WI38 (cell line): Measurements from ENCODE around the gene LPO.

Experiments used
- H3K4me3 ChIP-seq: 2 replicates; pipeline ENCODE4 v1.5.1; 2011; ENCODE audit warnings: low read depth, mild to moderate bottlenecking, control low read depth, low read length
- TF ChIP-seq, protein P1 (sequence below): IDR thresholded peaks from 2 replicates; pipeline ENCODE4 v1.5.1; 2012; ENCODE audit warnings: low read depth, mild to moderate bottlenecking, control low read depth, low read length

The LPO gene

DNA sequence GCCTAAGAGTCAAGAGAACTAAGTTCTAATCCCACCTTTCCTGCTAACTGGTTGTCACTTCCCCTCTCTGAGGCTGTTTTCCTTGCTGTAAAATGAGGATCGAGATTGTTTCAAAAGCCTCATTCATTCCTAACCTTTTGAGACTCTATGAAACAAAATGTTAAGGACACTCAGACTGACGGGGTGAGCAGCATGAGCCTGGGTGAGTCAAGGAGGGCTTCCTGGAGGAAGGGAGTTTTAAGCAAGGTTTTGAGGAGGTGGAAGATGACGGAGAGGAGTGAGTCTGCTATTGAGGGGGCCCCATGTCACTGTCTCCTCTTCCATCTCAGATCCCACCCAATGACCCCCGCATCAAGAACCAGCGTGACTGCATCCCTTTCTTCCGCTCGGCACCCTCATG is 41.8 kb upstream of the LPO start:
- TF ChIP-seq, protein P1, sequence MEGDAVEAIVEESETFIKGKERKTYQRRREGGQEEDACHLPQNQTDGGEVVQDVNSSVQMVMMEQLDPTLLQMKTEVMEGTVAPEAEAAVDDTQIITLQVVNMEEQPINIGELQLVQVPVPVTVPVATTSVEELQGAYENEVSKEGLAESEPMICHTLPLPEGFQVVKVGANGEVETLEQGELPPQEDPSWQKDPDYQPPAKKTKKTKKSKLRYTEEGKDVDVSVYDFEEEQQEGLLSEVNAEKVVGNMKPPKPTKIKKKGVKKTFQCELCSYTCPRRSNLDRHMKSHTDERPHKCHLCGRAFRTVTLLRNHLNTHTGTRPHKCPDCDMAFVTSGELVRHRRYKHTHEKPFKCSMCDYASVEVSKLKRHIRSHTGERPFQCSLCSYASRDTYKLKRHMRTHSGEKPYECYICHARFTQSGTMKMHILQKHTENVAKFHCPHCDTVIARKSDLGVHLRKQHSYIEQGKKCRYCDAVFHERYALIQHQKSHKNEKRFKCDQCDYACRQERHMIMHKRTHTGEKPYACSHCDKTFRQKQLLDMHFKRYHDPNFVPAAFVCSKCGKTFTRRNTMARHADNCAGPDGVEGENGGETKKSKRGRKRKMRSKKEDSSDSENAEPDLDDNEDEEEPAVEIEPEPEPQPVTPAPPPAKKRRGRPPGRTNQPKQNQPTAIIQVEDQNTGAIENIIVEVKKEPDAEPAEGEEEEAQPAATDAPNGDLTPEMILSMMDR: no peak
- H3K4me3 ChIP-seq: no peak overlapping the region

DNA sequence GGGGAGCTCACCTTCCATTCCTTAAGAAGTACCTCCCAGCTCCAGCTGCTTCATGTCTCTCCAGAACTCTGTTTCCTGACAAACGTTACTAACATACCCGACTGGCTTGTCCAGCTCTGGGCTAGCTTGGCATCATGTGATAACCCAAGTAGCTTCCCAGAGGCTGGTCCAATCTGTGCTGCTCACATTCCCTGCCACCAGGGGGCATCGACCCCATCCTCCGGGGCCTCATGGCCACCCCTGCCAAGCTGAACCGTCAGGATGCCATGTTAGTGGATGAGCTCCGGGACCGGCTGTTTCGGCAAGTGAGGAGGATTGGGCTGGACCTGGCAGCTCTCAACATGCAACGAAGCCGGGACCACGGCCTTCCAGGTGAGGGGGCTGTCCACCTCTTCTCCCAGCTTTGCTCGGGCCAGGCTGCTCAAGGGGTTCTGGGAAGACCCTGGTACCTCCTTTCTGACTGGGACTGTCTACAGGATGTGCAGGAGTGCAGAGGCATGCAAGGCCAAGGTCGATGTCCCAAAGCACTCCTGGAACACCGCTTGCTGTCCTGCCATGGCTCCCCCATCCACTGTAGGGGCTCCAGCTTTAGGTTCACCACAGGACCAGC is 38.3 kb upstream of the LPO start:
- H3K4me3 ChIP-seq: no peak overlapping the region
- TF ChIP-seq, protein P1: peak; percentile 63

DNA sequence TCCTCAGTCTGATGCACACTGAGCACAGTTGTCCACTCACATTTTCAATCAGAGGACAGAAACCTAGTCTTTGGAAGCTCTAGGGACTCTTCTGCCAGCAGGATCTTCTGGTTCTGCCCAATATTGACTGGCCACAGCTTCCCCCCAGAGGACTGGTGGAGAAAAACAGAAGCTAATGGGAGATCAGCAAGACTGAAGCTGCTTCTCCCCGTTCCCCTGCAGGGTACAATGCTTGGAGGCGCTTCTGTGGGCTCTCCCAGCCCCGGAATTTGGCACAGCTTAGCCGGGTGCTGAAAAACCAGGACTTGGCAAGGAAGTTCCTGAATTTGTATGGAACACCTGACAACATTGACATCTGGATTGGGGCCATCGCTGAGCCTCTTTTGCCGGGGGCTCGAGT is 35.5 kb upstream of the LPO start:
- TF ChIP-seq, protein P1: no peak
- no peak overlapping the region for H3K4me3 ChIP-seq

DNA sequence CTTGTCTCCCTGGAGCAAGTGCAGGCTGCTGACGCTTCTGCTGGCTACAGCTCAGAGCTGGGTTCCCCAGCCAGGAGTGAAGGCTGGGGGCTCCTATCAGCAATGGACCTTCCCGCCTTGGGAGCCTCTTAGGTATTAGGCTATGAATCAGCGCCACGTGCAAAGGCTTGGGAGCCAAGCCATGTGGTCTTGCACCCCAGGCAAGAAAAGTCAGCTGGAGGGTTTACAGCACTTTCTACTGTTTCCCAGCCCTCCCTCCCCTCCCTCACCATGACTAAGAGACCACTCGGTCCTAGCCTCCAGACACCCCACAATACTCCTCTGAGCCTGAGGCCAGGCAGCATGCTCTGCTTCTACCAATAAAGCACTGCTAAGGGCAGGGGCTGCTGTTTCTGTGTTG is 33.6 kb upstream of the LPO start:
- TF ChIP-seq, protein P1: no peak
- H3K4me3 ChIP-seq: no peak overlapping the region

DNA sequence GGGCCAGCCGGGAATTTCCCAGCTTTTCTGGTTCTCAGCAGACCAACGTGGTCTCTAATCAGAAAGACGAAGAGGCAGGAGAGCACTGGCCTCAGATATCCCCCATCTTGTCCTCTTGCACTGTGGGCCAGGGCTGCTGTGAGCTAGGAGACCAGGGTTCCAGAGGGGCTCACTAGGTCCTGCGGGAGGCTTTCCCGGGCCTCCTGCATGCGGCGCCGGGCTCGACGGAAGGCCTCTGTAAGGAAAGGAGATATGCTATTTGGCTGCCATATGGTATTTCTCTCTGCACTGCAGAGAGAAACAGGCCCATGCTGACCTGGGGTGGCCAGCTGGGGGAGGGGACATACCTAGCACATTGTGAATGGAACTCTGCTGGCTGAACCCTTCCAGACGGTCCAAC is 32.4 kb upstream of the LPO start:
- H3K4me3 ChIP-seq: no peak overlapping the region
- TF ChIP-seq, protein P1: no peak

DNA sequence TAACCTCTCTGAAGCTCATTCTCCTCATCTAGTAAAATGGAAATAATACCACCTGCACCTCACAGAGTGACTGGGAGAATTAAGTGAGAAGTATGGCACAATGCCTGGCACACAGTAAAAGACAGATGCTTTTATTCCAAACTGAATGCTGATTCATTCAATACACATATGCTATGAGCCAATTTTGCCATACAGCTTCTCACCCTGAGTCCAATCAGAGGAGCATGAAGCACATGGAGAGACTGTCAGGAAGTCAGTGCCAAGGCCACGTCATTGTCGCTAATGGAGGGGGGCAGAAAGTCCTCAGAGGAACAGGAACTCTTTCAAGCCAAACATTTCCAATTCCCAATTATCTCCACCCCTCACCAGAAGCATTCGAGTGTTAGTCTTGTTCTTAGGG is 30.9 kb upstream of the LPO start:
- no peak overlapping the region for H3K4me3 ChIP-seq
- TF ChIP-seq, protein P1: no peak

DNA sequence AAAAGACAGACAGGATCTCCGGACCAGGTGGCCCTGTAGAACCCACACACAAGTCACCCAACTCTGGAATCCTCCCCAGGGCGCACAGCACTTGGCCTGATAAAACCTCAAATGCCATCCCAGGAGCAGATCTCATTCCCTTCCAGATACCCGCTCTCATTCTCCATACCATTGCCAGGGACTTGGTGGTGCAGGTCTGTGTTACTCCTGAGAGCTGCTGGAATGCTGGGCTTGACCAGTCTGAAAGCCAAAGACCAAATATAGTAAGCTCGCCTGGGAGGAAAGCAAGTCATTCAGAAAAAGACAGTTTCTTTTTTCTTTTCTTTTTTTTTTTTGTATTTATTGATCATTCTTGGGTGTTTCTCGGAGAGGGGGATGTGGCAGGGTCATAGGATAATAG is 30.0 kb upstream of the LPO start:
- TF ChIP-seq, protein P1: no peak
- no peak overlapping the region for H3K4me3 ChIP-seq
